ENCODE results near the gene ZMYM1.
A peak's percentile ranks its signal among the peaks of the same experiment; 100 is the strongest.

Gene ZMYM1

GRCh38 chr1:35112668-35113067, 33.5 kb downstream of the ZMYM1 start:
- Histone ChIP-seq H3K9me2 (replicated peaks; ENCODE audit: insufficient read depth, low read length) (no peaks in the 10 kb centered on the region), H3K27ac (ENCODE audit: low read depth, low read length) (no peak overlapping the region), H3K27me3 (ENCODE audit: low read length) (no peaks in the 10 kb centered on the region), H3F3A (ENCODE audit: insufficient read depth) (no peaks in the 10 kb centered on the region), H3K4me2 (ENCODE audit: low read depth, low read length, poor library complexity, severe bottlenecking) (no peak overlapping the region), H3K9me3 (ENCODE audit: insufficient read depth, low read length) (no peaks in the 10 kb centered on the region), H3K79me2 (ENCODE audit: insufficient read depth, low read length) (no peaks in the 10 kb centered on the region), H2AFZ (ENCODE audit: low read depth, low read length, severe bottlenecking) (no peak overlapping the region), H3K4me3 (ENCODE audit: insufficient read depth, low read length, poor library complexity, severe bottlenecking) (no peak overlapping the region), H3K9ac (ENCODE audit: low read length) (no peak overlapping the region), H3K36me3 (ENCODE audit: low read length) (peaks cover 19% of the 10 kb centered on the region; the same call in 1 of the 2 replicates), H4K20me1 (ENCODE audit: low read depth, low read length) (no peaks in the 10 kb centered on the region)
- TF ChIP-seq EZH2phosphoT487 (conservative IDR thresholded peaks at IDR 0.05; ENCODE audit: low read length), result no peak
- TF ChIP-seq, protein P1, sequence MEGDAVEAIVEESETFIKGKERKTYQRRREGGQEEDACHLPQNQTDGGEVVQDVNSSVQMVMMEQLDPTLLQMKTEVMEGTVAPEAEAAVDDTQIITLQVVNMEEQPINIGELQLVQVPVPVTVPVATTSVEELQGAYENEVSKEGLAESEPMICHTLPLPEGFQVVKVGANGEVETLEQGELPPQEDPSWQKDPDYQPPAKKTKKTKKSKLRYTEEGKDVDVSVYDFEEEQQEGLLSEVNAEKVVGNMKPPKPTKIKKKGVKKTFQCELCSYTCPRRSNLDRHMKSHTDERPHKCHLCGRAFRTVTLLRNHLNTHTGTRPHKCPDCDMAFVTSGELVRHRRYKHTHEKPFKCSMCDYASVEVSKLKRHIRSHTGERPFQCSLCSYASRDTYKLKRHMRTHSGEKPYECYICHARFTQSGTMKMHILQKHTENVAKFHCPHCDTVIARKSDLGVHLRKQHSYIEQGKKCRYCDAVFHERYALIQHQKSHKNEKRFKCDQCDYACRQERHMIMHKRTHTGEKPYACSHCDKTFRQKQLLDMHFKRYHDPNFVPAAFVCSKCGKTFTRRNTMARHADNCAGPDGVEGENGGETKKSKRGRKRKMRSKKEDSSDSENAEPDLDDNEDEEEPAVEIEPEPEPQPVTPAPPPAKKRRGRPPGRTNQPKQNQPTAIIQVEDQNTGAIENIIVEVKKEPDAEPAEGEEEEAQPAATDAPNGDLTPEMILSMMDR (IDR thresholded peaks at IDR 0.05; ENCODE audit: insufficient read depth, low read length, poor library complexity, severe bottlenecking), result peak; percentile 10

DNA sequence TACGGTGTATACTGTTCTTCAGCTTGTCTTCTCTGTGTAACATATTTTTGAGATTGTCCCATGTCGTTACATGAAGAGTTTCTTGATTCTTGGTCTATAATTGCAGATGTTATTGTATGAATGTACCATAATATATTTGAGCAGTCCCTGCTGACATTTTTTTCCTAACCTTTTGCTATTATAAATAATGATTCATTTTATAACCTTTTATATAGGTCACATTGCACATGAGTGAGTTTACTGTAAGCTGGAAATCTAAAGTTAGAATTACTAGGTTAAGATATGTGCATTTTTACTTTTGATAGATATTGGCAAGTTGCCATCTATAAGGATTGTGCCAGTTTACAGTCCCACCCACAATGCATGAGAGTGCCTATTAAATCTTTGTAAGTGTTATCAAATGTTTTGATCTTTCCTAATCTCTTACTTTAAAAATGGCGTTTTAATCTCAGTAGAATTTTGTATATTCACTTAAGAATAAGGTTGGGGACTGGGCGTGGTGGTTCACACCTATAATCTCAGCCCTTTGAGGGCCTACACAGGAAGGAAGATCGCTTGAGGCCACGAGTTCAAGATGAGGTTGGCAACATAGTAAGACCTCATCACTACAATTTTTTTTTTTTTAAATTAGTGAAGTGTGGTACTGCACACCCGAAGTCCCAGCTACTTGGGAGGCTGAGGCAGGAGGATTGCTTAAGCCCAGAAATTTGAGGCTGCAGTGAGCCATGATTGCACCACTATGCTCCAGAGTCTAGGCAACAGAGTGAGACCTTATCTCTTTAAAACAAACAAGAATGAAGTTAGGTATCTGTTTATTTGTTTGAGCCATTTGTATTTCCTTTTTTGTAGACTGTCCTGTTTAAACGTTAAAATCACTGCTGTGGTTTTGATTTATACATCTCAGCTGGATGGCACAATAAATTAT, 36.5 kb downstream of the ZMYM1 start:
- Histone ChIP-seq H3K9me2 (replicated peaks; ENCODE audit: insufficient read depth, low read length) (no peaks in the 10 kb centered on the region), H3F3A (ENCODE audit: insufficient read depth) (no peaks in the 10 kb centered on the region)

DNA sequence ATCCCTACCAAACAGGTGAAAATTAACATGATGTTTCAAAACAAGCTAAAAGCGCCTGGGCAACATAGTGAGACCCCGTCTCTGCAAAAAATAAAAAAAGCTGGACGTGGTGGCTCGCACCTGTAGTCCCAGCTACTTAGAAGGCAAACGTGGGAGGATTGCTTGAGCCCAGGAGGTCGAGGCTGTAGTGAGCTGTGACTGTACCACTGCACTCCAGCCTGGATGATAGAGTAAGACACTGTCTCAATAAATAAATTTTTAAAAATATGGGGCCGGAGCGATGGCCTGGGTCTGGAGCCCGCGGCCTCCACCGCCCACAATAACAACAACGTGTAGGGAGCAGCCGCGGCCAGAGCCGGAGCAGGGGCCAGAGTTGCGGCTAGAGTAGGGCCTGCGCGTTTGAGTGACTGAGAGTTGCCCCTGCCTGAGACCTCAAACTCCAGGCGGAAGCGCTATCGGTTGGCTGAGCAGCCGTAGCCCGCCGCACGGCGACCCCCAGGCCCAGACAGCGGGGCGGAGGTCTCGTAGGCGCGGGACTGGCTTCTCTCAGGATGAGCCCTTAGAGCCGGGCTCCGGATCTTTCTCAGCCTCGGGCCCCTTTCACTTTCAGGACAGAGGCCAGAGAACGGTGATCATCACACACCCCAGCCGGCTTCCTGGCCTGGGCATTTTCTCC, 41.4 kb downstream of the ZMYM1 start:
- Histone ChIP-seq H3K4me2 (ENCODE audit: low read depth, low read length, poor library complexity, severe bottlenecking) (no peak overlapping the region), H4K20me1 (ENCODE audit: low read depth, low read length) (no peaks in the 10 kb centered on the region), H3K9ac (ENCODE audit: low read length) (no peak overlapping the region), H3K27me3 (ENCODE audit: low read length) (no peaks in the 10 kb centered on the region), H3F3A (ENCODE audit: insufficient read depth) (no peaks in the 10 kb centered on the region), H2AFZ (ENCODE audit: low read depth, low read length, severe bottlenecking) (no peak overlapping the region), H3K4me3 (ENCODE audit: insufficient read depth, low read length, poor library complexity, severe bottlenecking) (no peak overlapping the region), H3K9me2 (replicated peaks; ENCODE audit: insufficient read depth, low read length) (no peaks in the 10 kb centered on the region), H3K79me2 (ENCODE audit: insufficient read depth, low read length) (no peaks in the 10 kb centered on the region), H3K36me3 (ENCODE audit: low read length) (no peaks in the 10 kb centered on the region), H3K9me3 (ENCODE audit: insufficient read depth, low read length) (no peaks in the 10 kb centered on the region), H3K27ac (ENCODE audit: low read depth, low read length) (no peak overlapping the region)
- TF ChIP-seq, protein P1 (IDR thresholded peaks at IDR 0.05; ENCODE audit: insufficient read depth, low read length, poor library complexity, severe bottlenecking), result no peak
- no peak for TF ChIP-seq EZH2phosphoT487 (conservative IDR thresholded peaks at IDR 0.05; ENCODE audit: low read length)

More for the DNA sequence above, 36.5 kb downstream of the ZMYM1 start:
- Histone ChIP-seq H4K20me1 (ENCODE audit: low read depth, low read length) (no peaks in the 10 kb centered on the region), H3K9me3 (ENCODE audit: insufficient read depth, low read length) (no peaks in the 10 kb centered on the region), H3K4me3 (ENCODE audit: insufficient read depth, low read length, poor library complexity, severe bottlenecking) (no peak overlapping the region), H3K27me3 (ENCODE audit: low read length) (no peaks in the 10 kb centered on the region), H3K36me3 (ENCODE audit: low read length) (peaks cover 19% of the 10 kb centered on the region; the same call in 1 of the 2 replicates), H3K27ac (ENCODE audit: low read depth, low read length) (no peak overlapping the region), H3K4me2 (ENCODE audit: low read depth, low read length, poor library complexity, severe bottlenecking) (no peak overlapping the region), H3K79me2 (ENCODE audit: insufficient read depth, low read length) (no peaks in the 10 kb centered on the region), H2AFZ (ENCODE audit: low read depth, low read length, severe bottlenecking) (no peak overlapping the region), H3K9ac (ENCODE audit: low read length) (no peak overlapping the region)
- TF ChIP-seq EZH2phosphoT487 (conservative IDR thresholded peaks at IDR 0.05; ENCODE audit: low read length), result no peak
- TF ChIP-seq, protein P1 (IDR thresholded peaks at IDR 0.05; ENCODE audit: insufficient read depth, low read length, poor library complexity, severe bottlenecking), result no peak

Data from SU-DHL-6 (cell line).